RPMI8226 (cell line): ENCODE results near the gene C22orf23.

Source experiments
- DNase-seq: peaks from one replicate; pipeline ENCODE4 v3.0.0-alpha.2; 2015

C22orf23 gene

GRCh38 chr22:37953437-37954179 lies at the start of gene C22orf23, which contains the start of gene POLR2F:
C22orf23 (minus strand) TSS chr22:37953601; CDS start chr22:37953149, 452 bp downstream.
POLR2F (plus strand) TSS chr22:37953699; CDS start chr22:37953788, 89 bp downstream.
- peak; percentile 98 for DNase-seq

- peak; percentile 69 for DNase-seq
Measured at GRCh38 chr22:37999640-38000272, 46.4 kb upstream of the C22orf23 start.

GRCh38 chr22:37999236-37999635 lies 45.8 kb upstream of the C22orf23 start:
- DNase-seq: peak; percentile 39

GRCh38 chr22:37998543-37998942 lies 45.1 kb upstream of the C22orf23 start:
- DNase-seq: no peak

- peak; percentile 66 for DNase-seq
Measured at GRCh38 chr22:37996515-37997246, 43.3 kb upstream of the C22orf23 start.

- no peak for DNase-seq
Measured at GRCh38 chr22:37996079-37996478, 42.7 kb upstream of the C22orf23 start.

- no peak for DNase-seq
Measured at GRCh38 chr22:37995460-37995859, 42.1 kb upstream of the C22orf23 start.

GRCh38 chr22:37994982-37995381 lies 41.6 kb upstream of the C22orf23 start:
- DNase-seq: no peak

- DNase-seq: no peak
Measured at GRCh38 chr22:37994049-37994448, 40.6 kb upstream of the C22orf23 start.

- no peak for DNase-seq
Measured at GRCh38 chr22:37991731-37992442, 38.5 kb upstream of the C22orf23 start.

- DNase-seq: no peak
Measured at GRCh38 chr22:37990862-37991261, 37.5 kb upstream of the C22orf23 start.

- no peak for DNase-seq
Measured at GRCh38 chr22:37990301-37990700, 36.9 kb upstream of the C22orf23 start.

GRCh38 chr22:37989146-37990045 lies 36.0 kb upstream of the C22orf23 start:
- DNase-seq: no peak

- no peak for DNase-seq
Measured at GRCh38 chr22:37986371-37986770, 33.0 kb upstream of the C22orf23 start.

- no peak for DNase-seq
Measured at GRCh38 chr22:37985751-37986281, 32.4 kb upstream of the C22orf23 start.

GRCh38 chr22:37985050-37985585 lies 31.7 kb upstream of the C22orf23 start:
- no peak for DNase-seq

- no peak for DNase-seq
Measured at GRCh38 chr22:37983860-37984791, 30.7 kb upstream of the C22orf23 start, which contains the start of gene SOX10. SOX10 (minus strand) TSS chr22:37984555; CDS start chr22:37983784, 771 bp downstream.

GRCh38 chr22:37982938-37983859 lies 29.8 kb upstream of the C22orf23 start:
- DNase-seq: no peak
